ENCODE data around the gene SLC49A3.

DNA sequence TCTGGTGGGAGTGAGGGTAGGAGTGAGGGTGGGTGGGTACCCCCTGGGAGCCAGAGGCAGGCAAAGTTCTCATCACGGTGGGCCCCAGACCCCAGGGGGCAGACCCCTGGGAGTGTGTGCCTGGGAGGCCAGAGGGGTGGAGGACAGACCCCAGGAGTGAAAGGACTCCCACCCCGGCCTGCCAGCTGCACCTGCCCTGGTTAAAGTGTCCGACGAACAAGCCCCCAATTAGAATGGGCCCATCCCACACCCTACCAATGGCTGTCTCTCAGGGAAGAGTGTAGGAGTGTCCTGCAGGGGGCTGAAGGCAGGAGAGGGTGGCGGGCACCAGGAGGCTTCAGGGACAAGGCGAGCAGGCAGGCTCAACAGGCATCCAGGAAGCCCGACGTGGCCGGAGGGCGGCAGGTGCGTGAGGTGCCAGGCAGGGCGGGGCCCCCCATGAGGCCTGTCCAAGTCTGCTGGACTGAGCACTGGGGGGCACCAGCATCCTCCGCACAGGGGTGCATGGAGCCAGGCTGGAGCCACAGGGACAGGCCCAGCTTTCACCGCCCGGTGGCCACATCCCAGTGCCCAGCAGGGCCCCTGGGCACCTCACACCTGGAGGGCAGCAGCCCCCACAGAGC is 54.9 kb downstream of the SLC49A3 start:
- TF ChIP-seq, protein P1, sequence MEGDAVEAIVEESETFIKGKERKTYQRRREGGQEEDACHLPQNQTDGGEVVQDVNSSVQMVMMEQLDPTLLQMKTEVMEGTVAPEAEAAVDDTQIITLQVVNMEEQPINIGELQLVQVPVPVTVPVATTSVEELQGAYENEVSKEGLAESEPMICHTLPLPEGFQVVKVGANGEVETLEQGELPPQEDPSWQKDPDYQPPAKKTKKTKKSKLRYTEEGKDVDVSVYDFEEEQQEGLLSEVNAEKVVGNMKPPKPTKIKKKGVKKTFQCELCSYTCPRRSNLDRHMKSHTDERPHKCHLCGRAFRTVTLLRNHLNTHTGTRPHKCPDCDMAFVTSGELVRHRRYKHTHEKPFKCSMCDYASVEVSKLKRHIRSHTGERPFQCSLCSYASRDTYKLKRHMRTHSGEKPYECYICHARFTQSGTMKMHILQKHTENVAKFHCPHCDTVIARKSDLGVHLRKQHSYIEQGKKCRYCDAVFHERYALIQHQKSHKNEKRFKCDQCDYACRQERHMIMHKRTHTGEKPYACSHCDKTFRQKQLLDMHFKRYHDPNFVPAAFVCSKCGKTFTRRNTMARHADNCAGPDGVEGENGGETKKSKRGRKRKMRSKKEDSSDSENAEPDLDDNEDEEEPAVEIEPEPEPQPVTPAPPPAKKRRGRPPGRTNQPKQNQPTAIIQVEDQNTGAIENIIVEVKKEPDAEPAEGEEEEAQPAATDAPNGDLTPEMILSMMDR (conservative IDR thresholded peaks at IDR 0.05; ENCODE audit: low read length) = no peak
- TF ChIP-seq EZH2phosphoT487 (IDR thresholded peaks at IDR 0.05; ENCODE audit: borderline replicate concordance) = no peak
